CD4-positive, alpha-beta T cell treated with Interleukin-2 at 100 ng/mL for 4 hours (primary cell): ENCODE data around the gene CAMK2D.

Experiments used
- DNase-seq: peaks from one replicate; pipeline ENCODE4 v3.0.0-alpha.2; 2020; ENCODE audit warnings: low spot score

CAMK2D gene

GRCh38 chr4:113763029-113763285 lies 1.4 kb upstream of the CAMK2D start:
- no peak for DNase-seq

- DNase-seq = peak; percentile 99
These were observed 869 bp upstream of the CAMK2D start for GRCh38 chr4:113762186-113763028.

- peak; percentile 33 for DNase-seq
These were observed 531 bp downstream of the CAMK2D start for GRCh38 chr4:113760795-113761619.

- DNase-seq = peak; percentile 41
These were observed 1.3 kb downstream of the CAMK2D start for GRCh38 chr4:113760094-113760794.

- DNase-seq = no peak
These were observed 1.8 kb downstream of the CAMK2D start for GRCh38 chr4:113759696-113760093.

- no peak for DNase-seq
These were observed 3.2 kb downstream of the CAMK2D start for GRCh38 chr4:113758372-113758771.

GRCh38 chr4:113757486-113757885 lies 4.1 kb downstream of the CAMK2D start:
- no peak for DNase-seq

GRCh38 chr4:113756005-113756410 lies 5.5 kb downstream of the CAMK2D start:
- DNase-seq = peak; percentile 24

- DNase-seq = no peak
These were observed 10.8 kb downstream of the CAMK2D start for GRCh38 chr4:113750734-113751133.

GRCh38 chr4:113750296-113750695 lies 11.2 kb downstream of the CAMK2D start:
- no peak for DNase-seq

GRCh38 chr4:113749178-113749577 lies 12.4 kb downstream of the CAMK2D start:
- no peak for DNase-seq

GRCh38 chr4:113747949-113748348 lies 13.6 kb downstream of the CAMK2D start:
- no peak for DNase-seq

GRCh38 chr4:113745711-113746110 lies 15.8 kb downstream of the CAMK2D start:
- no peak for DNase-seq

- DNase-seq = no peak
These were observed 16.8 kb downstream of the CAMK2D start for GRCh38 chr4:113744667-113745240.

- DNase-seq = no peak
These were observed 17.8 kb downstream of the CAMK2D start for GRCh38 chr4:113743690-113744089.

GRCh38 chr4:113742643-113743042 lies 18.9 kb downstream of the CAMK2D start:
- no peak for DNase-seq

- no peak for DNase-seq
These were observed 19.6 kb downstream of the CAMK2D start for GRCh38 chr4:113741956-113742355.

GRCh38 chr4:113740857-113741379 lies 20.6 kb downstream of the CAMK2D start:
- DNase-seq = no peak

GRCh38 chr4:113739197-113739596 lies 22.3 kb downstream of the CAMK2D start:
- no peak for DNase-seq

GRCh38 chr4:113738251-113738650 lies 23.3 kb downstream of the CAMK2D start:
- DNase-seq = no peak

- no peak for DNase-seq
These were observed 27.9 kb downstream of the CAMK2D start for GRCh38 chr4:113733685-113734084.

GRCh38 chr4:113732967-113733527 lies 28.5 kb downstream of the CAMK2D start:
- no peak for DNase-seq
